T-helper 2 cell treated with Interferon-gamma antibody and Interleukin-4, amounts not matched to agents 100 ng/mL and 5 ng/mL, for 36 hours (primary cell): ENCODE results near the gene PPP2R2C. TPM values are rescaled to one million over a fixed set of nuclear protein-coding genes. Genes with fewer than 3 reads are reported as not detected.

ENCODE experiments used
- intact Hi-C: fragments of 100-400 bp; cut with micrococcal nuclease; formaldehyde crosslinking; loops from one replicate; pipeline ENCODE4 v1.15.1; 2023
- total RNA-seq: library from RNA; stranded (reverse); gene quantifications from 2 replicates; pipeline ENCODE4 v1.2.3, GENCODE V29; 2022

The PPP2R2C gene
- total RNA-seq, 1 donor from 2014 or later, result not detected

- intact Hi-C loops, result no loop called here
Observed at GRCh38 chr4:6494431-6495295, 22.2 kb upstream of the PPP2R2C start.

DNA sequence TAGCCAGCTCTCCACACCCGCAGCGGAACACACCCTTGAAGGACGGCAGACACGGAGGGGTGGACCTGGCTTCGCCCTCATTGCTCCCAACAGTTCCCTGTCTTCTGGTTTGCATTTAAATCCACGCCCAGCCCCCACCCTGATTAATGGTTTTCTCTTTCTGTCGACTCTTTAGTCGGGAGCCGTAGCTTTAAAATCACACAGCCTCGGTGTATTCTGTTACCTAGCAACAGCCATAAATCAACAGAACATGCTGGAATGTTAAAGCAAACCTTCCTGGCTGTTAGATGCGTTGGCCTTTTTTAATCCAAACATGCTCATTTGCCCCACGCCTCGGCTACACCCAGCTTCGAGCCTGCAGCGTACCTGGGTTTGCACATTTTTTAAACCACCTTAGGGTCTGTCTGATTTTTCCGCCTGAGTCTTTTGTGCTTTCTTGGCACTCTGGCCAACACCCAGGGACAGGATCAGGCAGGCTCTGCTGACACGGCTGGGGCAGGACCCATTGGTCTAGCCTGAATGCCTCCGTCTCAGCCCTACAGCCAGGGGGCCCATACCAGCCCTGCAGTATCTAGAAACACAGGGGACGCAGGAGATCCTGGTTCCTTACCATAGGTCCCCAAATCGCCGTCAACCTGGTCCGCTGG is 21.4 kb upstream of the PPP2R2C start:
- intact Hi-C loops, result no loop called here

GRCh38 chr4:6492861-6493657 is 20.6 kb upstream of the PPP2R2C start:
- intact Hi-C loops, result no loop called here

- intact Hi-C loops, result no loop called here
Observed at GRCh38 chr4:6492027-6492590, 19.7 kb upstream of the PPP2R2C start.

DNA sequence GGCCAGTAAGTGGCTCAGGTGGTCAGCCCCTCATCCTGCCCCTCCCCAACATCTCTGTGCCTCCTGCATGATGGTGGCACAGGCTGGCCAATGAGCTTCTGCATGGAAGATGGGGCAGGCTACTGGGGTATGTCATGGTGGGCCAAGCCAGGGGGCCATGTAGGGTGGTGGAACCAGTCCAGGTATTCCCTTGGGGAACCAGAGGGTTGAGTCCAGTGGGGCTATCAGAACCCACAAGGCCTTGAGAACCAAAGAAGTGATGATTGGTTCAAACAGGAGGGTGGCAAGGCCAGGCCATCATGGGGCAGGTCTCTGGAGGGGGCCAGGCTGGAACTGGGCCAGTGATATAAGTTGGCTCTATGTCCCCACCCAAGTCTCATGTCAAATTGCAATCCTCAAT is 18.8 kb upstream of the PPP2R2C start:
- intact Hi-C loops, result no loop called here

DNA sequence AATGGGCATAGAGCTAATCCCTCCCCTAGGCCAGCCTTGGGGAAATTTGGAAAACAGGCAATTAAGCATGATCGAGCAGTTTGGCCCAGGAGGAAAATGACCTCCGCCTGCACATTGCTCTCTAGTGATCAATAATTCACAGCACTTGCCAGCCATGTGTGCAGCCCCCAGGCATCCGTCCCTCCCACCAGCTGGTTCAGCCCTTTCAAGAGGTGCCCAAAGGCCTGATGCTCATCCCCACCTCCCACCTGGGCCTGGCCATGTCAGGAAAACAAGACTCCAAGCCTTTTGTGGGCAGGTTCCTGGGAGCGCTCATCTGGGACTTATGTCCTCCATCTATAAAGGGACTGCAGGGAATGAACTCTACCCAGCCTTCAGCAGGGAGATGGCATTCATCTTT is 17.5 kb upstream of the PPP2R2C start:
- intact Hi-C loops, result no loop called here

- intact Hi-C loops, result no loop called here
Observed at GRCh38 chr4:6487466-6487865, 15.1 kb upstream of the PPP2R2C start.

DNA sequence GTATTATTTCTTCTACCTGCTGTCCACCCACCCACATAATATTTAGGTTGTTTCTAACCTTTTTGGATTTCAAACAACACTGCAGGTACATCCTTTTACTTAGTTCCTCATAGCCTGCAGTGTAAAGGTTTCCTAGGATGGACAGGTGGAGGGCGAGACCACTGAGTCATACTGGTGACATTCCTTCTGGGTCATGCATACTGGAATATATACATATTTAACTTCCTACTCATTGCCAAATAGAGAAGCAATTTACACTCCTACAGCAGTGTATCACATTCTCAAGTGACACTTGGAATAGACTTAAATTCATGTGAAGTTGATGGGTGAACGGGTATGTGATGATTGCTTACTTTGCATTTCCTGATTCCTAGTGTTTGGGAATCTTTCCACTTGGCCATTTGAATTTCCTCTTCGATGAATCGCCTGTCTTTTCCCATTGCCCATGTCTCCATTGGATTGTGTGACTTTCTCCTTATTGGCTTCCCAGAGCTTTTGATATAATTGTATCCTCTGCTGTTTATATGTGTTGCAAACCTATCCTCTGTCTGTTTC is 8.2 kb upstream of the PPP2R2C start:
- intact Hi-C loops, result no loop called here

DNA sequence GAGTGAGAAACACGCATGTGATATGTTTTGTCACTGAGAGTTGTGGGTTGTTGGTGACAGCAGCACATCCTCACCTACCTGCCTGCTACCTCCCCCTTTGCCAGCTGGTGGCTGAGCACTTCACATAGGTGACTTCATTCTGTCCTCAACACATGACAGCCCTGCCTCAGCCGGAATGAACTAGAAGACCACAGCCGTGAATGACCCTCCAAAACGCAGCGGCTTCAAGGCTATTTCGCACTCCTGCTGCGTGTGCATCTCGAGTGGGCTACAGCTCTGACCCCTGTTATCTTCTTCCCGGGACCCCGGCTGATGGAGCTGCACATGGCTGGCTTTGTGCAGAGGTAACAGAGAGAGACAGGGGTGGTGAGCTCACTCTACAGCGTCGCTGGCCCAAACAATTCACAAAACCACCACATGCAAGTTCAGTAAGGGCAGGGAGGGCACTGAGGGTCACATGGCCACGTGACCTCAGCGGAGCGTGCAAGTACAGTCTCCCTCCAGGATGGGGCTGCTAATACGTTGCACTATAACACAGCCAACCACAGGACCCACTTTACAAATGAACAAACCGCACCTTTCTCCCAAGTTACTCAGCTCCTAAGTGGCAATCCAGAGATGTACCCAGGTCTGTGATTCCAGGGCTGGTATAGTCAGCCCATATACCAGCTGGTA is 6.3 kb upstream of the PPP2R2C start:
- intact Hi-C loops, result no loop called here

- intact Hi-C loops, result no loop called here
Observed at GRCh38 chr4:6476893-6477292, 4.5 kb upstream of the PPP2R2C start.

DNA sequence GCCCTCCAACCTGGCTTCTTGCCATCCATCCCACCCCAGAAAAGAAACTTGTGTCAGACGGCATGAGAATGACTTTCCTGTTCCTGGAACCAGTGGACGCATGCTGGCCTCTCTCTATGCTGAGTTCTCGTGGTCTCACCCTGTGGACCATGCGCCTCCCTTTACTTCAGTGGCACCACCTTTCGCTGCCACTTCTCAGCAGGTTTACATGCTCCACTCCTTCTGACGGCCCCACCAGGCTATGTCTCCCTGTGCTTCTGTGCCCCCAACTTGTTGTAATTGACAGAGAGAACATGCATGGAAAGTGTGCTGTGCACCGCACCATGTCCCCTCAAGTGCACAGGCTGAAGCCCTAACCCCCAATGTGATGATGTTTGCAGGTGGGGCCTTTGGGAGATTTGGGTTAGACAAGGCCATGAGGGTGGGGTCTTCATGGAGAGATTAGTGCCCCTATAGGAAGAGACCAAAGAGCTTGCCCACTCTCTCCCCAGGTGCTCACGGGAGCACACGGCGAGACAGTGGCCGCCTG is 3.1 kb upstream of the PPP2R2C start:
- intact Hi-C loops, result no loop called here

DNA sequence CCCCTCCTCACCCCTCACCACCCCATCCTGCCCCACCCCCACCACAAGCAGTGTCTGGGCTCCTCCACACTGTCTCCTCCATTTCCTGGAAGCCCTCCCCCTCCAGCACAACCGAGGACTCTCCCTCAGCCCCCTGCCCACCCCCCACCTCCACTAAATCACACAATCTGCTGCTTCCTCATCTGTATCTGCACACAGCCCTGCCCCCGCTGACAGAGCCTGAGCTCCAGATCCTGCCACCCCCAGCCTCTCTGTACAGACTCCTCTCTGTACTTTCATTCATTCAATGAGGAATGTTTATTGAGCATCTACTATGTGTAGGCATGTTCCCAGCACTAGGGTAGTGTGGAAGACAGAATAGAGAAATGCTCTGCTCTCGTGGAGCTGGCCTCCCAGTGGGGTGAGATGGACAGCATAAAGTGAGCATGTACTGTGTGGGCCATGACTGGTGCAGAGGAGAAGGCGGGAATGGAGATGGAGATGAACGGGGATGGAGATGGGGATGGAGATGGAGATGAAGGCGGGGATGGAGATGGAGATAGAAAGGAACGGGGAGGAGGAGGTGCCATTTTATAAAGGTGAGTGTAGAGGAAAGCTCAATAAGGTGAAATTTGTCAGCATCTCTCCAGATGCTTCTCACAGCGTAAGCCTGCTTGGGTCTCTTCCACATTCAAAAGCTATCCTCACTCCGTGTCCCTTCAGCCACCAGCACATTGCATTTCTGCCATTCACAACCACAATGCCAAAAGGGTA is 2.5 kb upstream of the PPP2R2C start:
- intact Hi-C loops, result no loop called here

DNA sequence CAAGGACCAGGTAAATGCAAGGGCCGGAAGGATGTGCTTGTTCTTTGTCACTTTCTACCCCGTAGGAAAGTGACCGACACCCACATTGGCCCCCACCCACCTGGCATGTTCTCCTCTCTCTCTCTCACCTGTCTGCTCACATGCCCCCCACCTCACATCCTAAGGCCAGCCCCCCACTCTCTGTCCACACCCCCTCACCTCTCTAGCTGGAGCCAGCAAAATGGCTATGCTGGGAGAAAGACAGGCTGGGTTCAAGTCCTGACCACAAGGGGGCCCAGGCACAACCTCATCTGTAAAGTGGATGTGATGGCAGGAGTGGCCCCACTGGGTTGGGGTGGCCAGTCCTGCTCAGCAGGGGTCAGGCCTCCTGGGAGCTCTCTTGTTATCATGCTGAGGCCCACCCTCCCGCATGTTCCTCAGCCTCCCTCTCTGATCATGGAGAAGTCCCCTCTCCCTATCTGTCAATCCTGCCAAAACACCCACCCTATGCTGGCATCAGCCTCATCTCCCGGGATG is 1.7 kb upstream of the PPP2R2C start:
- intact Hi-C loops, result no loop called here

GRCh38 chr4:6473264-6474052 is 1.0 kb upstream of the PPP2R2C start:
- intact Hi-C loops, result no loop called here

GRCh38 chr4:6472008-6472386 is 417 bp downstream of the PPP2R2C start:
- intact Hi-C loops, result no loop called here

GRCh38 chr4:6471307-6472007 is 957 bp downstream of the PPP2R2C start:
- intact Hi-C loops, result no loop called here

- intact Hi-C loops, result no loop called here
Observed at GRCh38 chr4:6470502-6471306, 1.7 kb downstream of the PPP2R2C start.
